GM12873 (cell line): Measurements from ENCODE around the gene SDC4.

Source experiments
- CTCF ChIP-seq: IDR thresholded peaks from 2 replicates; pipeline ENCODE4 v1.5.1; 2012; ENCODE audit warnings: low read depth, mild to moderate bottlenecking, moderate library complexity, low read length, control low read depth; ENCODE audit not compliant: insufficient read depth; ENCODE audit errors: missing control alignments

The SDC4 gene

DNA sequence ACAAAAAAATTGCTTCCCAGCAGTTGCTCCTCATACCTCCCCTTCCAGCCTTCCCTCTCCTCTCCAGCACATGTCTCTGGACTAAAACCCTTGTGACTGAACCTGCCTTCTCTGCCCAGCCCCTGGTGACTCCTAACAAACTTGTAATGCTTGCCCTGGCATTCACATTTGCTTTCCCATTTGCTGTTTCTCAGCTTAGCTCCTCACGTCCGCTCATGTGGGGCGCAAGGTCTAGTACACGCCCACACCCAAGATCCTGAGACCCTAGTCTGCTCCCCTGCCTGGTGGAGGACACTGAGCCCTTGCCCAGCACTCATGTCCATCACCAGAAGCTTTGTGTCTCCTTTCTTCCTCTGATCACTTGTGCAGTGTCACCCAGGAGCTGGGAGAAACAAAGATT lies 59.8 kb downstream of the SDC4 start:
- no peak for TF ChIP-seq CTCF

DNA sequence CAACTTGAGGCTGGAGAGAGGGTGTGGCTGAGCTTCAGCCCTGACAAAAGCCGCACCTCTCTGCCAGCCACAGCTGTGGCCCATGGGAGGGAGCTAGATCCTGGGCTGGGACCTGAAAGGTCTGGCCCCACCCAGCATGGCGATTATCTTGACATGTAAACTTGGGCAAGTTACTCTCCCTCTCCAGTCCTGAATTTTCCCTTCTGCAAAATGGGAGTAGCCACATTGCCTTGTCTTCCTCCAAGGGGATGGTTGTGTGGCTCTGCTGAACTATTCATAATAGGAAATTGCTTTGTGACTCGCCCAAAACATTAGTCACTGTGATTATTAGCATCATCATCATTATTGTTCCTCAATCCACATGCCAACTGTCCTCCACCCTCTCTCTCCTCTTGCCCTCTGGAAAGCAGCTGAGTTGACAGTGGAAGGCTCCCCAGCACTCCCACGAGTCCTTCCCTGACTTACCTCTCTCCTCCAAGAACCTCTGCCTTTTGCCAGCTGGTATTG lies 64.6 kb downstream of the SDC4 start:
- TF ChIP-seq CTCF, result no peak

DNA sequence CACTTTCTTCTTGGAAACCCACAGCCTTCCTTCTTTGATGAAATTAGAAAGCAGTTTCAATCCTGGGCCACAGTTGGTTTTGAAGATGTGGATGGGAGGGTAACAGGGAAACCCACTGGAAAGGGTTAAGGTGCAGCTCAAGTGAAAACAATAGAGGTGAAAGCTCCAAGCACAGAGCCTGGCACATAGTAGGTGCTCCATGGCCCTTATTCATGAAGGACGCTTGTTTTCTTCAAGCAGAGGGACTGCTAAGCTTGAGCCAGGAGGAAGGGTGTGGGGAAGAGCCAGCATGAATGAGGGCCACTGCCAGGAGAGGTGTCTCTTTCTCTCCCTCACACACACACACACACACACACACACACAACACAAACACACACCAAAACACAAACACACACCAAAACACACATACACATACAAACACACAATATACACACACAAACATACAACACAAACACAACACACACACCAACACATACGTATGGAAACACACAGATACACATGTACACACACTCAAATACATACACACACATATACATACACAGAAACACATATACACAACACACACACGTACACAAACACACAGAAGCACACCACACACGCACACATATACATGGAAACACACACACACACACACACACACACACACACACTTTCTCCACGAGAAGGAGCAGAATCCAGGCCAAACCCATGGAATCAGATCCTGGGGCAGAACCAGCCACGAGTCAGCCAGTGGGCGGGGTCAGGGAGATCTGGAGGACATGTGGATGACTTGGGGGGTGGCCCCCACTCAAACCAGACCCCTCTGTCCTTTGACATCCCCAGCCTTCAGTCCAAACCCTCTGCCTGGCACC lies 65.3 kb downstream of the SDC4 start:
- TF ChIP-seq CTCF, result no peak

DNA sequence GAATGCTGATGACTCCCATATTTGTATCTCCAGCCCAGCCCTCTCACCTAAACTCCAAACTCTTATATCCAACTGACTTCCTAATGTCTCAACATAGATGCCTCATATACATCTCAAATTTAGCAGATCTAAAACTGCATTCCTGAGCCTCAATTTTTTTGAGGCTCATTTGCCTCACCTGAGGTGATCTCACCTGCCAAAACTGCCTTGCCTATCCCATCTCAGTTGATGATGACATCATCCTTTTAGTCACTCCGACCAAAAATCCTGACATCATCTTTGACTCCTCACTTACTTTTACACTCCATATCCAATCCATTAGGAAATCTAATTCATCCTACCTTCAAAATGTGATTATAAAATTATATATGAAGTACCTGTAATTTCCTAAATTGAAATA lies 68.2 kb downstream of the SDC4 start:
- TF ChIP-seq CTCF, result no peak

- no peak for TF ChIP-seq CTCF
Observed at GRCh38 chr20:45275338-45275737, 72.9 kb downstream of the SDC4 start.
